NCI-H128 (cell line): ENCODE measurements around the gene METRN.

Source experiments
- DNase-seq: peaks from one replicate; lab custom pipeline; 2025; ENCODE audit not compliant: unreplicated experiment; lab: John Stamatoyannopoulos, UW

The METRN gene

GRCh38 chr16:714558-715476, at the start of gene METRN:
TSS of gene METRN (plus strand) at chr16:715118. CDS start at chr16:715290, 172 bp downstream.
- no peak for DNase-seq

- DNase-seq, result no peak
These were observed 48.3 kb upstream of the METRN start for GRCh38 chr16:666572-666971.

- DNase-seq, result no peak
These were observed 47.7 kb upstream of the METRN start for GRCh38 chr16:667113-667779.

GRCh38 chr16:667780-668518, 47.0 kb upstream of the METRN start, which contains the start of gene RHOT2:
TSS of gene RHOT2 (plus strand) at chr16:668132. CDS start at chr16:668200, 68 bp downstream.
- peak; percentile 75 for DNase-seq

- DNase-seq, result no peak
These were observed 46.3 kb upstream of the METRN start for GRCh38 chr16:668519-669171.

GRCh38 chr16:669666-670065, 45.3 kb upstream of the METRN start:
- no peak for DNase-seq

GRCh38 chr16:670485-671352, 44.2 kb upstream of the METRN start:
- DNase-seq, result no peak

- no peak for DNase-seq
These were observed 43.4 kb upstream of the METRN start for GRCh38 chr16:671353-672131.

GRCh38 chr16:672371-672770, 42.5 kb upstream of the METRN start:
- no peak for DNase-seq

- DNase-seq, result no peak
These were observed 42.1 kb upstream of the METRN start for GRCh38 chr16:672851-673250.

GRCh38 chr16:673399-673991, 41.4 kb upstream of the METRN start:
- no peak for DNase-seq

- DNase-seq, result no peak
These were observed 40.6 kb upstream of the METRN start for GRCh38 chr16:674214-674881.

- no peak for DNase-seq
These were observed 39.7 kb upstream of the METRN start, which contains the start of gene RHBDL1 for GRCh38 chr16:674968-675883. TSS of gene RHBDL1 (plus strand) at chr16:675671. CDS start at chr16:675791, 120 bp downstream.

- DNase-seq, result no peak
These were observed 38.9 kb upstream of the METRN start for GRCh38 chr16:675884-676564.

GRCh38 chr16:676565-676902, 38.4 kb upstream of the METRN start:
- DNase-seq, result no peak

- peak; percentile 42 for DNase-seq
These were observed 38.0 kb upstream of the METRN start for GRCh38 chr16:676913-677312.
